Neural progenitor cell (in vitro differentiated cells): ENCODE results near the gene PPP2R2D. TPM values are rescaled to one million over a fixed set of nuclear protein-coding genes. Genes with fewer than 3 reads are reported as not detected.

ENCODE experiments used
- DNase-seq: peaks from one replicate; pipeline ENCODE4 v3.0.0-alpha.2; 2016; ENCODE audit warnings: low spot score
- H2AFZ ChIP-seq: fragments of 200-600 bp; sonication (generic); replicated peaks from 2 replicates; pipeline ENCODE4 v1.6.1; 2016; ENCODE audit warnings: antibody characterized with exemption
- H3F3A ChIP-seq: fragments of 200-600 bp; sonication (generic); 2 replicates; pipeline ENCODE4 v1.6.1; 2016; ENCODE audit warnings: antibody characterized with exemption, low read depth
- H3K27ac ChIP-seq: fragments of 200-600 bp; sonication (generic); 2 replicates; pipeline ENCODE4 v1.5.1; 2016; ENCODE audit warnings: mild to moderate bottlenecking
- H3K27me3 ChIP-seq: fragments of 200-600 bp; sonication (generic); 2 replicates; pipeline ENCODE4 v1.6.1; 2016; ENCODE audit warnings: mild to moderate bottlenecking, moderate library complexity
- H3K36me3 ChIP-seq: fragments of 200-600 bp; sonication (generic); 2 replicates; pipeline ENCODE4 v1.5.1; 2016
- H3K4me1 ChIP-seq: fragments of 200-600 bp; sonication (generic); 2 replicates; pipeline ENCODE4 v1.6.1; 2016; ENCODE audit warnings: mixed run types
- H3K4me2 ChIP-seq: fragments of 200-600 bp; sonication (generic); 2 replicates; pipeline ENCODE4 v1.6.1; 2016
- H3K4me3 ChIP-seq: fragments of 200-600 bp; sonication (generic); 2 replicates; pipeline ENCODE4 v1.5.1; 2016
- H3K79me2 ChIP-seq: fragments of 200-600 bp; sonication (generic); 2 replicates; pipeline ENCODE4 v1.6.1; 2016; ENCODE audit warnings: low read depth
- H3K9ac ChIP-seq: fragments of 200-600 bp; sonication (generic); 2 replicates; pipeline ENCODE4 v1.6.1; 2016
- H3K9me3 ChIP-seq: fragments of 200-600 bp; sonication (generic); 2 replicates; pipeline ENCODE4 v1.5.1; 2016; ENCODE audit warnings: low read depth
- H4K20me1 ChIP-seq: fragments of 200-600 bp; sonication (generic); 2 replicates; pipeline ENCODE4 v1.6.1; 2016; ENCODE audit warnings: low read depth
- H3K27ac Mint-ChIP-seq: 3 replicates; pipeline ENCODE4 v1.8.0; 2021; ENCODE audit warnings: mixed read lengths
- H3K27me3 Mint-ChIP-seq: 2 replicates; pipeline ENCODE4 v1.8.0; 2022; ENCODE audit warnings: low read depth, mild to moderate bottlenecking, inconsistent platforms, moderate library complexity, mixed read lengths; ENCODE audit not compliant: insufficient read depth
- H3K36me3 Mint-ChIP-seq: 3 replicates; pipeline ENCODE4 v1.8.0; 2021; ENCODE audit warnings: mixed read lengths
- H3K4me1 Mint-ChIP-seq: 3 replicates; pipeline ENCODE4 v1.8.0; 2021; ENCODE audit warnings: mixed read lengths
- H3K4me3 Mint-ChIP-seq: 3 replicates; pipeline ENCODE4 v1.8.0; 2021; ENCODE audit warnings: mild to moderate bottlenecking, moderate library complexity, mixed read lengths
- H3K9me3 Mint-ChIP-seq: 3 replicates; pipeline ENCODE4 v1.8.0; 2020; ENCODE audit warnings: mixed read lengths
- CTCF ChIP-seq: fragments of 200-600 bp; sonication (generic); IDR thresholded peaks from 2 replicates; pipeline ENCODE4 v1.5.1; 2017; ENCODE audit warnings: antibody characterized with exemption, mild to moderate bottlenecking
- EZH2 ChIP-seq: fragments of 200-600 bp; sonication (generic); IDR thresholded peaks from 2 replicates; pipeline ENCODE4 v1.6.1; 2017; ENCODE audit warnings: antibody characterized with exemption, mild to moderate bottlenecking, moderate library complexity
- EZH2phosphoT487 ChIP-seq: fragments of 200-600 bp; sonication (generic); IDR thresholded peaks from 2 replicates; pipeline ENCODE4 v1.6.1; 2017; ENCODE audit warnings: antibody characterized with exemption
- total RNA-seq: library from RNA; depleted of rRNA; stranded (reverse); fragments of >200 nt; gene quantifications from 2 replicates; pipeline ENCODE4 v1.2.3, GENCODE V29; 2015; ENCODE audit warnings: low replicate concordance

The PPP2R2D gene
- total RNA-seq, 1 donor from 2014 or later = 28.1 TPM

- Mint-ChIP-seq H3K9me3 (peaks cover 6% of the 10 kb centered on the region), H3K4me1 (no peaks in the 10 kb centered on the region), H3K27ac (no peak overlapping the region), H3K27me3 (peaks cover 8% of the 10 kb centered on the region), H3K4me3 (no peak overlapping the region), H3K36me3 (peaks cover 62% of the 10 kb centered on the region)
- Histone ChIP-seq H3K4me3 (no peak overlapping the region), H3K27ac (no peak overlapping the region), H3K36me3 (no peaks in the 10 kb centered on the region), H3K4me2 (no peak overlapping the region), H3K4me1 (no peaks in the 10 kb centered on the region), H3F3A (no peaks in the 10 kb centered on the region), H3K9ac (no peak overlapping the region), H3K27me3 (no peaks in the 10 kb centered on the region), H3K79me2 (no peaks in the 10 kb centered on the region), H2AFZ (no peak overlapping the region), H3K9me3 (no peaks in the 10 kb centered on the region), H4K20me1 (no peaks in the 10 kb centered on the region)
- DNase-seq = no peak
- TF ChIP-seq EZH2phosphoT487 (no peak), CTCF (no peak), EZH2 (no peak)
Observed at GRCh38 chr10:131955591-131956340, 55.0 kb downstream of the PPP2R2D start.

GRCh38 chr10:131959841-131960240, 59.0 kb downstream of the PPP2R2D start:
- no peaks in the 10 kb centered on the region for H3K4me1 Mint-ChIP-seq
- Histone ChIP-seq H3K79me2 (no peaks in the 10 kb centered on the region), H3K9ac (no peak overlapping the region), H3K27me3 (no peaks in the 10 kb centered on the region), H3K4me3 (no peak overlapping the region), H3K4me1 (no peaks in the 10 kb centered on the region), H3K4me2 (no peak overlapping the region), H4K20me1 (no peaks in the 10 kb centered on the region), H2AFZ (no peak overlapping the region), H3K36me3 (no peaks in the 10 kb centered on the region), H3K9me3 (no peaks in the 10 kb centered on the region), H3F3A (no peaks in the 10 kb centered on the region), H3K27ac (no peak overlapping the region)
- H3K4me3 Mint-ChIP-seq = no peak overlapping the region
- TF ChIP-seq CTCF (no peak), EZH2 (no peak), EZH2phosphoT487 (no peak)
- H3K9me3 Mint-ChIP-seq = peaks cover 6% of the 10 kb centered on the region
- peaks cover 40% of the 10 kb centered on the region for H3K36me3 Mint-ChIP-seq
- peaks cover 7% of the 10 kb centered on the region for H3K27me3 Mint-ChIP-seq
- no peak for DNase-seq
- no peak overlapping the region for H3K27ac Mint-ChIP-seq

GRCh38 chr10:131960631-131961046, 59.8 kb downstream of the PPP2R2D start:
- H3K9ac ChIP-seq = no peak overlapping the region
- H3K27me3 ChIP-seq = no peaks in the 10 kb centered on the region
- H3K27ac Mint-ChIP-seq = no peak overlapping the region
- no peaks in the 10 kb centered on the region for H3K9me3 ChIP-seq
- peaks cover 33% of the 10 kb centered on the region for H3K36me3 Mint-ChIP-seq
- H3K4me3 Mint-ChIP-seq = no peak overlapping the region
- H3K9me3 Mint-ChIP-seq = peaks cover 6% of the 10 kb centered on the region
- H3K79me2 ChIP-seq = no peaks in the 10 kb centered on the region
- no peak for TF ChIP-seq EZH2
- no peak for TF ChIP-seq CTCF
- no peak for TF ChIP-seq EZH2phosphoT487
- H3F3A ChIP-seq = no peaks in the 10 kb centered on the region
- peaks cover 7% of the 10 kb centered on the region for H3K27me3 Mint-ChIP-seq
- H2AFZ ChIP-seq = no peak overlapping the region
- no peak for DNase-seq
- no peaks in the 10 kb centered on the region for H3K4me1 Mint-ChIP-seq
- no peaks in the 10 kb centered on the region for H3K4me1 ChIP-seq
- H3K27ac ChIP-seq = no peak overlapping the region
- no peak overlapping the region for H3K4me2 ChIP-seq
- H3K36me3 ChIP-seq = no peaks in the 10 kb centered on the region
- H3K4me3 ChIP-seq = no peak overlapping the region
- no peaks in the 10 kb centered on the region for H4K20me1 ChIP-seq
